ENCODE measurements around the gene NAV3. TPM values are rescaled to one million over a fixed set of nuclear protein-coding genes. Genes with fewer than 3 reads are reported as not detected.

The NAV3 gene
- total RNA-seq, 2 experiments from 2014 or later: not detected

- ATAC-seq (peak; percentile 68), DNase-seq (peak; percentile 42)
- H3K36me3 Mint-ChIP-seq (ENCODE audit: low read depth): no peaks in the 10 kb centered on the region
- ChIA-PET POLR2A (interaction anchor here (0.7 kb wide), 1 partner anchor 1212 kb away, joined by 3 read pairs; no protein-coding TSS in a partner anchor), CTCF (interaction anchor here (1.3 kb wide), 1 partner anchor 12 kb away, joined by 5 read pairs; no protein-coding TSS in a partner anchor)
- H3K27ac Mint-ChIP-seq: no peak overlapping the region
- no peaks in the 10 kb centered on the region for H3K4me1 Mint-ChIP-seq (ENCODE audit: low read depth)
- H3K9me3 Mint-ChIP-seq: peaks cover 5% of the 10 kb centered on the region
- peak; percentile 66 for TF ChIP-seq CTCF (IDR thresholded peaks at IDR 0.05)
- H3K4me3 Mint-ChIP-seq: no peak overlapping the region
- intact Hi-C loops (cut with micrococcal nuclease): no loop called here
- H3K27me3 Mint-ChIP-seq: no peaks in the 10 kb centered on the region
These were observed 94.9 kb downstream of the NAV3 start for GRCh38 chr12:77925536-77926108.

DNA sequence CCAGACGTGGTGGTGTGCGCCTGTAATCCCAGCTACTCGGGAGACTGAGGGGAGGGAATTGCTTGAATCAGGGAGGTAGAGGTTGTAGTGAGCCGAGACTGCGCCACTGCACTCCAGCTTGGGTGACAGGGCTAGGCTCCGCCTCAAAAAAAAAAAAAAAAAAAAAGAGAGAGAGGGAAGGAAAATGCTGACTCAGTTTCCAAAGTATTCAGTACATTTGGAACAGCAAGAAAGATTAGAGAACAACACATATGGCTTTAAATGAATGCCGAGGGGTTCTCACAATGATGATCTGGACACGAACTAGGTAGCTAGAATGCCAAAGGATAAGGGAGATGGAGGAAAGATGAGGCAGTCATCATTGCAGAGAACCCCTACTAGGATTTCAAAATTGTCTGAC lies 97.4 kb downstream of the NAV3 start:
- Mint-ChIP-seq H3K9me3 (peaks cover 5% of the 10 kb centered on the region), H3K4me1 (ENCODE audit: low read depth) (no peaks in the 10 kb centered on the region), H3K27ac (no peak overlapping the region), H3K36me3 (ENCODE audit: low read depth) (no peaks in the 10 kb centered on the region), H3K4me3 (no peak overlapping the region), H3K27me3 (no peaks in the 10 kb centered on the region)
- intact Hi-C loops (cut with micrococcal nuclease): no loop called here
- TF ChIP-seq CTCF (IDR thresholded peaks at IDR 0.05): no peak
- ChIA-PET POLR2A (no interaction called here), CTCF (no interaction called here)
- DNase-seq (no peak), ATAC-seq (no peak)

DNA sequence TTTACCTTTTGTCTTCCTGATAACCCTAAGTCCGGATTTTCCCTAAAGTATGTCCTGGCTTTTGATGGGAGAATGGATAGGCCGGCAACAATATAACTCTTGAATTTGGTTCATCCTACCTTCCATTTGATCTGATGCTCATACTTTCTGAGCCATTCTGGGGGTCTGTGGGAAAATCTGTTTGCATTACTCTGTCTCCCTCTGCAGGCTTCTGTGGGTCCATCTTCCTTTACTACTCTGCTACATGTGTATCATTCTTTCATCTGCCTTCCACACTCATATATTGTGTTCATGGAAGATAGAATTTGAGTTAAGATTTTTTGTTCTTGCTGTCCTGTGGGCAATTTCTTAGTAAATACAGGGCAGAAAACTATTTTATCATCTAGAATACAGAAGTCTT lies 101.5 kb downstream of the NAV3 start:
- no peak overlapping the region for H3K4me3 Mint-ChIP-seq
- no peaks in the 10 kb centered on the region for H3K36me3 Mint-ChIP-seq (ENCODE audit: low read depth)
- no peaks in the 10 kb centered on the region for H3K27me3 Mint-ChIP-seq
- H3K9me3 Mint-ChIP-seq: peaks cover 6% of the 10 kb centered on the region
- ATAC-seq (no peak), DNase-seq (no peak)
- POLR2A ChIA-PET: no interaction called here
- intact Hi-C loops (cut with micrococcal nuclease): no loop called here
- no peaks in the 10 kb centered on the region for H3K4me1 Mint-ChIP-seq (ENCODE audit: low read depth)
- no peak overlapping the region for H3K27ac Mint-ChIP-seq
- CTCF ChIA-PET: no interaction called here
- TF ChIP-seq CTCF (IDR thresholded peaks at IDR 0.05): no peak

DNA sequence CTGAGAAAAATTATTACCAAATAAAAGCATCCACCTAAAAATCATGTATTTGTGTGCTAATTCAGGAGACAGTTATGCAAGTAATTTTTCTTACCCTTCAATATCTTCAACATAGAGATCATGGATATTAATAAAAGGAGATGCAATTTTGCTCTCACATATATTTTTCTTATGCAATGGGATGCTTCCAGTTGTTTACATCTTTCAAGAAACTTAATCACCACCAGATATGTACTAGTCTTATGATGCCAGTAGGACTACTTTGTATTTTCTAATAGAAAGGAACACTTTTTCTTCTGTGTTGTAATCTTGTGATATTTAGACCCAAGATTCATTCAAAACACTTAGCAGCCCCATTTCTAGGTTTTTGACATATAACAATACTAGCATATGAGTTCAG lies 107.6 kb downstream of the NAV3 start:
- POLR2A ChIA-PET: no interaction called here

DNA sequence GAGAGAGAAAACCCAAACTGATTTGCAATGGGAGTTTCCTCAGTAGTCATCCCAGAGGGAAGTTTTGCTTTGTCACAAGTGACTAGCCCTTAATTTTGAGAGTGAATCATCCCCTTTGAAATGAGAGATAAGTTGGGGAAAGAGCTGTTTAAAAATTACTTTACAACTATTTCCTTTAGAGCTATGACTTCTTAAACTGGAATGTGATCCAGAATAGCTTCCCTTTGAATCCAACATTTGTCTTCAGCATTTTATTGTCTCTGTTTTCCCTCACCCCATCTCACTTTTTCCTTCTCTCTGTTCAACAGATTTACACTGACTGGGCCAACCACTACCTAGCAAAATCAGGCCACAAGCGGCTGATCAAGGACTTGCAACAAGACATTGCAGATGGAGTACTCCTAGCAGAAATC lies 109.3 kb downstream of the NAV3 start:
- ChIA-PET POLR2A (no interaction called here), CTCF (no interaction called here)
- Mint-ChIP-seq H3K27me3 (no peaks in the 10 kb centered on the region), H3K27ac (no peak overlapping the region), H3K9me3 (peaks cover 6% of the 10 kb centered on the region), H3K36me3 (ENCODE audit: low read depth) (no peaks in the 10 kb centered on the region), H3K4me3 (no peak overlapping the region), H3K4me1 (ENCODE audit: low read depth) (no peaks in the 10 kb centered on the region)
- no peak for ATAC-seq
- DNase-seq: no peak
- intact Hi-C loops (cut with micrococcal nuclease): no loop called here
- TF ChIP-seq CTCF (IDR thresholded peaks at IDR 0.05): no peak

More for the DNA sequence above, 107.6 kb downstream of the NAV3 start:
- intact Hi-C loops (cut with micrococcal nuclease): no loop called here
- H3K4me1 Mint-ChIP-seq (ENCODE audit: low read depth): no peaks in the 10 kb centered on the region
- ATAC-seq: no peak
- no peak for DNase-seq
- CTCF ChIA-PET: no interaction called here
- H3K4me3 Mint-ChIP-seq: no peak overlapping the region
- no peak overlapping the region for H3K27ac Mint-ChIP-seq
- no peaks in the 10 kb centered on the region for H3K27me3 Mint-ChIP-seq
- H3K9me3 Mint-ChIP-seq: peaks cover 8% of the 10 kb centered on the region
- no peak for TF ChIP-seq CTCF (IDR thresholded peaks at IDR 0.05)
- H3K36me3 Mint-ChIP-seq (ENCODE audit: low read depth): no peaks in the 10 kb centered on the region

Measured in activated CD8-positive, alpha-beta T cell treated with anti-CD3 and anti-CD28 coated beads for 36 hours (primary cell).